Tongue (tissue), 2 donors: Measurements from ENCODE around the gene ZNF562. TPM values are rescaled to one million over a fixed set of nuclear protein-coding genes. Genes with fewer than 3 reads are reported as not detected.
A peak's percentile ranks its signal among the peaks of the same experiment; 100 is the strongest.
"Not testable (repeated sequence)": the region's sequence is repeated elsewhere in the genome, so short reads cannot be mapped to it uniquely, and the experiment has no call there.

Experiments used
- DNase-seq: peaks from one replicate; pipeline ENCODE4 v3.0.0-alpha.2; 2015
- total RNA-seq: library from RNA; depleted of rRNA; stranded (reverse); fragments of >200 nt; gene quantifications from one replicate; pipeline ENCODE4 v1.2.3, GENCODE V29; 2014

The ZNF562 gene
- total RNA-seq: 47.9 TPM

- DNase-seq: peak; percentile 96
These were observed at the start of gene ZNF562 for GRCh38 chr19:9674663-9675357. ZNF562 (minus strand) TSS chr19:9675100; CDS start chr19:9660744, 14,356 bp downstream.

GRCh38 chr19:9724157-9724556 is 49.3 kb upstream of the ZNF562 start:
- DNase-seq: no peak

GRCh38 chr19:9721861-9722260 is 47.0 kb upstream of the ZNF562 start:
- peak; percentile 4 for DNase-seq

DNA sequence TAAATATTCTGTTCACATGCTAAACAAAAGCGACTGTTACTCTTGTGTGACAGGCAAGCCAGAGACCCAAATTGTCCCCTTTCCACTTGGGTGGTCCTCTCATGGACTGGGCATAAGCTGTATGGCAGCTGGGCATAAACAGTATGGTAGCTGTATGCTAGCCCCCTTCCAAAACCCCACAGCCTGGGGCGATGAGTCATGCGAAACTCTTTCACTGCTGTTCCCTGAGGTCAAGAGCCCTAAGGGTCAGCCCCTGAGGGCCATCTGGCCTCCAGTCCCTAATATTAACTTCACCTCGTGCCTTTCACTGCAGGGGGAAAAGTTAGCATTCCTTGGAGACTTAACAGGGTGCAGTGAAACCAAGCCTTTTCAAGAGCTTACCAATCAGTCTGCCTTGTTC is 45.6 kb upstream of the ZNF562 start:
- no peak for DNase-seq

DNA sequence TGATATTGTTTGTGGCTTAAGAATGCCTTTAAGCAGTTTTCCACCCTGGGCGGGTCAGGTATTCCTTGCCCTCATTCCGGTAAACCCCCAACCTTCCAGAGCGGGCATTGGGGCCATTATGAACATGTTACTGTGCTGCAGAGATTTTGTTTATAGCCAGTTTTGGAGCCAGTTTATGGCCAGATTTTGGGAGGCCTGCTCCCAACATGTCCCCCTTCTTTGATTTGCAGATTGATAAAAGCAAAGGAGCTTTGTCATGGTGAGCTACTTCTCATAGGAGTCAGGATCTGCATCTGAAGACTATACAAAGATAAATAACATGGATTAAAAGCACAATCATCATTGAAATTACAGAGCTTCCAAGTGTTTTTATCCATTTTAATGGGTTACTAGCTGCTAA is 36.9 kb upstream of the ZNF562 start:
- DNase-seq: no peak

- DNase-seq: peak; percentile 2
These were observed 34.4 kb upstream of the ZNF562 start for GRCh38 chr19:9709305-9709704.

GRCh38 chr19:9705836-9706235 is 30.9 kb upstream of the ZNF562 start:
- DNase-seq: no peak

DNA sequence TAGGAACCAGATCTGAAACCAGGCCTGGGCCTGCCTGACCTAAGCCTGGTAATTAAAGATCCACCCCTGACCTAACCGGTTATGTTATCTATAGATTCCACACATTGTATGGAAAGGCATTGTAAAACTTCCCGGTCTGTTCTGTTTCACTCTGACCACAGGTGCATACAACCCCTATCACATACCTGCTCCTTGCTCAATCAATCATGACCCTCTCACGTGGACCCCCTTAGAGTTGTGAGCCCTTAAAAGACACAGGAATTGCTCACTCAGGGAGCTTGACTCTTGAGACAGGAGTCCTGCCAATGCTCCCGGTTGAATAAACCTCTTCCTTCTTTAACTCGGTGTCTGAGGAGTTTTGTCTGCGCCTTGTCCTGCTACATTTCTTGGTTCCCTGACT is 27.3 kb upstream of the ZNF562 start:
- DNase-seq: no peak

DNA sequence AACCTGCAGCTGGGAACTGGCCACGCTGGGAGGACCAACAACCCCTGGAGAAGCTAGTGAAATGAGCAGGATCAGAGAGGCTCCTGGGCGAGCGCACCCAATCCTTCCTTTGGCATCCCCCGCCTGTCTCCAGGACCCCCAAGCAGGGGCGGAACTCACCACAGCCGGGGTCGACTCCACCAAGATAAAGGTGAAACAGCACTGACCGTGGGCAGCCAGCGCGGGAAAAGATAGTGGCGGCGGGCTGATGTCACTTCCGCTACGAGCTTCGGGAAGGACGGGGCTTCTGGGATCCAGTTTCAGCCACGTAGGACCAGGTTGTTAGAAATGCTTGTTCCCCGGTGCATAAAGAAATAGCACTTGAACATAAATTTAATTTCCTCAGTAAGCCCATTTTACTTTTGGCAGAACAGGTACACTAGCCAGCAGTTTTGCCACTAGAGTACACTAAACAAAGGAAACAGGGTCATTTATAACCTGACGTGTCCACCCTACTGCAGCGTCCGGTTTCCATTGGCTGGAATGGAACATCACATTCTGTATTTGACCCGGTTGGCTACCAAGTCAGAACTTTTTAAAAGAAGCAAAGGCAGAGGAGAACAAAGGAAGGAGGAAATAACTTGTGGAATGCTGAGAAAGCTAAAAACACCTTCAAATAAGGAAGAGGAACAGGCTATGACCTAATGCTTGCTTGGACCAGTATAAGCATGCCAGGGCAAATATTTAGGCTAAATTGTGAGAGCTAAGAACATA is 25.5 kb upstream of the ZNF562 start:
- DNase-seq: no peak

- DNase-seq: not testable (repeated sequence)
These were observed 15.4 kb upstream of the ZNF562 start for GRCh38 chr19:9690301-9690700.

GRCh38 chr19:9679996-9680395 is 5.1 kb upstream of the ZNF562 start:
- not testable (repeated sequence) for DNase-seq

DNA sequence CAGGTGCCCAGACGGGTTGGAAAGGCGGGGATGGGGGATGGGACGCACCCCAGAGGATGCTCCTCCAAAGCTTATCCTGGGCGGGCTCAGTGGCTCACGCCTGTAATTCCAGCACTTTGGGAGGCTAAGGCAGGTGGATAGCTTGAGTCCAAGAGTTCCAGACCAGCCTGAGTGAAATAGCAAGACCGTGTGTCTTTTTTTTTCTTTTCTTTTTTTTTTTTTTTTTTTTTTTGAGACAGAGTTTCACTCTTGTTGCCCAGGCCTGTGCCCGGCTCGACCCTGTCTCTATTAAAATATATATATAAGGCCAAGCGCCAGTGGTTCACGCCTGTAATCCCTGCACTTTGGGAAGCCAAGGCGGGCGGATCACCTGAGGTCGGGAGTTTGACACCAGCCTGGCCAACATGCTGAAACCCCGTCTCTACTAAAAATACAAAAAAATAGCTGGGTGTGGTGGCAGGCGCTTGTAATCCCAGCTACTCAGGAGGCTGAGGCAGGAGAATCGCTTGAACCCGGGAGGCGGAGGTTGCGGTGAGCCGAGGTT is 530 bp upstream of the ZNF562 start:
- not testable (repeated sequence) for DNase-seq

DNA sequence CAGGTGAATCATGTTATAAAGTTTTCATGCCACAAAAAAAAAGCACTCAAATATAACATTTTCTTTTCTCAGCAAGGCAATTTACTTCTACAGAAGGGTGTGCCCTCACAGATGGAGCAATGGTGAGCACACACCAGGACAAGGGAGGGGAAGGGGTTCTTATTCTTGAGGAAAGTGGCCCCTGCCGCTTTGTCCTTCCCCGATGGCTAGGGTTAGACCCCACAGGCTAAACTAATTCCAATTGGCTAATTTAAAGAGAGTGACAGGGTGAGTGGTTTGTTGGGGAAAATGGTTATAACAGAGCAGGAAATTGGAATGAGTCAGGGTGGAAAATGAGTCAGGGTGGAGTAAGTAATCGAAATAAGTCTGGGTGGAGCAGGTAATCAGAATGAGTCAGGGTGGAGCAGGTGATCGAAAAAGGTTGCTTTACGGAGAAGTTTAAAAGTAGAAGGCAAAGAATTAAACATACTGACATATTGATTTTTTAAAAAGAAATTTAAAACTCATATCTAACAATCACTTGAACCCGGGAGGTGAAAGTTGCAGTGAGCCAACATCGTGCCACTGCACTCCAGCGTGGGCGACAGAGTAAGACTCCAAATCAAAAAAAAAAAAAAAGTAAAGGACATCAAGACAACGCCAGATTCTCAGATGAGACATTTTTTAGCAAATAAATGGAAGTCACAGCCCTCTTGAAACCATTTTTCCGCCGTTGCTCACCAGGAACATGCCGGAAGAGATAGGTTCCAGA is 813 bp downstream of the ZNF562 start:
- DNase-seq: no peak

DNA sequence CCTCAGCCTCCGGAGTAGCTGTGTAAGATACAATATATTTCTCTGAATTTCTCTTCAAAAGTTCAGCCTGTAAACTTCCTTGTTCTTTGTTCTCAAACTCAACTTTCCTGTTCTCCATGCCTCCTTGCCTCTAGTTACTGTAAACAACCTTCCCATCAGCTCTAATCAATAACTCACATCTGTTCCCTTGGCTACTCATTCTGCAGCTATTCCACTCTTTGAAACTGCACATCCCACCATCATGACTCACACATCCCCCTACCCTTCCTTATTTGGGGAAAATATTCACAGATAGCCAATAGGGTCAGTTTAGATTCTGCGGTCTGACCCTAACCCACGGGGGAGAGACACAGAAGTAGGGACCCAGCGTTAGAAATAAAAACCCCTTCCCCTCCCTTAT is 2.0 kb downstream of the ZNF562 start:
- DNase-seq: no peak

- DNase-seq: no peak
These were observed 3.2 kb downstream of the ZNF562 start for GRCh38 chr19:9671655-9672054.

DNA sequence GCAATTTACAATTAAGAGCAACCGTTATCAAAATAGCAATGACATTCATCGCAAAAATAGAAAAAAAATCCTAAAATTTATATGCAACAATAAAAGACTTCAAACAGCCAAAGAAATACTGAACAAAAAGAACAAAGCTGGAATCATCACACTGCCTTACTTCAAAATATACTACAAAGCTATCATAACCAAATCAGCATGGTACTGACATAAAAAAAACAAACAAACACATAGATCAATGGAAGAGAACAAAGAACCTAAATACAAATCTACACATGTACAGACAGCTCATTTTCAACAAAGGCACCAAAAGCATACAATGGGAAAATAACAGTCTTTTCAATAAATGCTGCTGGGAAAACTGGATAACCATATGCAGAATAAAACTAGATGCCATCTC is 6.4 kb downstream of the ZNF562 start:
- DNase-seq: no peak

- DNase-seq: no peak
These were observed 7.0 kb downstream of the ZNF562 start for GRCh38 chr19:9667898-9668297.

DNA sequence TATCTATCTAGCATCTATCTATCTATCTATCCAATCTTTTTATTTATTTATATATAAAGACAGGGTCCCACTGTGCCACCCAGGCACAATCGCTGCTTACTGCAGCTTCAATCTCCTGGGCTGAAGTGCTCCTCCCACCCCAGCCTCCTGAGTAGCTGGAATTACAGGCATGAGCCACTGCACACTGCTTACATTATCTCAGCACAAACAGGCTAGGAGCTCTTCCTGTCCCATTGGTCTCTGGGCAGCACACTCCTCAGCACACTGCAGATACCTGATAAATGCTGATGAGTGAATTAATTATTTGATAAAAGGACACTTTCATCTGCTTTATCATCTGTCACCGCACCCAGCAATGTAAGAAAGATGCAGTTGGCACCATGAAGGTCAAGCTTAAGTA is 16.1 kb downstream of the ZNF562 start:
- DNase-seq: no peak

DNA sequence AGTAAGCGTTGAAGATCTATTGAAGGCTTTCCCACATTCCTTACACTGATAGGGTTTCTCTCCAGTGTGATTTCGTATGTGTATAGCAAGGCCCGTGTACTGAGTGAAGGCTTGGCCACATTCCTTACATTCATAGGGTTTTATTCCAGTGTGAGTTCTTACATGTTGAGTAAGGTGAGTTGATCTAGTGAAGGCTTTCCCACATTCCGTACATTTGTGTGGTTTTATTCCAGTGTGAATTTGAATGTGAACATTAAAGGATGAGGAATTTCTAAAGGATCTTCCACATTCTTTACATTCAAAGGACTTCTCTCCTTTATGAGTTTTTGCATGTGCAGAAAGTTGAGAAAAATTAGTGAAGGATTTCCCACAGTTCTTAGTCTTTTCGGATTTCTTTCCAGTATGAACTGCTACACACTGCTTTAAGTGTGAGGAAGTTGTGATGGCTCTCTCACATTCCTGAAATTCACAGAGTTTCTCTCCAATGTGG is 21.8 kb downstream of the ZNF562 start:
- not testable (repeated sequence) for DNase-seq

GRCh38 chr19:9651464-9651863 is 23.4 kb downstream of the ZNF562 start:
- DNase-seq: not testable (repeated sequence)

- DNase-seq: no peak
These were observed 24.6 kb downstream of the ZNF562 start for GRCh38 chr19:9650345-9650744.

- no peak for DNase-seq
These were observed 29.4 kb downstream of the ZNF562 start for GRCh38 chr19:9645472-9645871.

DNA sequence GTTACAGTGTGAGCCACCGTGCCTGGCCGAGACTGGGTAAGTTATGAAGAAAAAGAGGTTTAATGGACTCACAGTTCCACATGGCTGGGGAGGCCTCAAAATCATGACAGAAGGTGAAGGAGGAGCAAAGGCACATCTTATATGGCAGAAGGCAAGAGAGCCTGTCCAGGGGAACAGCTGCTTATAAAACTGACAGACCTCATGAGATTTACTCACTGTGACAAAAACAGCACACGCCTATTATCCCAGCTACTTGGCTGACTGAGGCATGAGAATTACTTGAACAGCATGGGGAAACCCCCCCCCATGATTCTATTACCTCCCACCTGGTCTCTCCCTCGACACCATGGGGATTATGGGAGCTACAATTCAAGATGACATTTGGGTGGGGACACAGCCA is 30.4 kb downstream of the ZNF562 start:
- DNase-seq: no peak
